ENCODE data around the gene LRP6.

The LRP6 gene

DNA sequence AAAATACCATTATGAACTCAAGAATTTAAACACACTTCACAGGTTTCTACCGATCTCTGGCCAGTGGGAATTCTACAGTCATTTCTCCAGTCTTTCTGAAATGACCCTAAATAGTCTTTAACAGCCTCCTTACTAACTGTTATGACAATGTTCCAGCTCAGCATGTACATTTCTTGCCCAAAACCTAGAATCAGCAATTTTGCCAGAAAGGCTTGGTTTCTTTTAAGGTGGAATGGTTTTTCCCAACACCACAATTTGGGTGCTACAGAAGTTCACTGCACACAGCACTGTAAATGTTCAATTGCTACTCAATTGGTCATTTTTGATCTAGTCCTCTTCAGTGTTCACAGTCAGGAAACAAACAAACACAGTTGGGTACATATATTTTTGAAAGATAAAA lies 69.7 kb downstream of the LRP6 start:
- TF ChIP-seq, protein P1, sequence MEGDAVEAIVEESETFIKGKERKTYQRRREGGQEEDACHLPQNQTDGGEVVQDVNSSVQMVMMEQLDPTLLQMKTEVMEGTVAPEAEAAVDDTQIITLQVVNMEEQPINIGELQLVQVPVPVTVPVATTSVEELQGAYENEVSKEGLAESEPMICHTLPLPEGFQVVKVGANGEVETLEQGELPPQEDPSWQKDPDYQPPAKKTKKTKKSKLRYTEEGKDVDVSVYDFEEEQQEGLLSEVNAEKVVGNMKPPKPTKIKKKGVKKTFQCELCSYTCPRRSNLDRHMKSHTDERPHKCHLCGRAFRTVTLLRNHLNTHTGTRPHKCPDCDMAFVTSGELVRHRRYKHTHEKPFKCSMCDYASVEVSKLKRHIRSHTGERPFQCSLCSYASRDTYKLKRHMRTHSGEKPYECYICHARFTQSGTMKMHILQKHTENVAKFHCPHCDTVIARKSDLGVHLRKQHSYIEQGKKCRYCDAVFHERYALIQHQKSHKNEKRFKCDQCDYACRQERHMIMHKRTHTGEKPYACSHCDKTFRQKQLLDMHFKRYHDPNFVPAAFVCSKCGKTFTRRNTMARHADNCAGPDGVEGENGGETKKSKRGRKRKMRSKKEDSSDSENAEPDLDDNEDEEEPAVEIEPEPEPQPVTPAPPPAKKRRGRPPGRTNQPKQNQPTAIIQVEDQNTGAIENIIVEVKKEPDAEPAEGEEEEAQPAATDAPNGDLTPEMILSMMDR (IDR thresholded peaks at IDR 0.05; ENCODE audit: insufficient read depth, low read depth, low read length, missing control alignments) = no peak
- no peak overlapping the region for H3K4me3 ChIP-seq (ENCODE audit: low read length)
- DNase-seq (ENCODE audit: low read depth) = no peak

DNA sequence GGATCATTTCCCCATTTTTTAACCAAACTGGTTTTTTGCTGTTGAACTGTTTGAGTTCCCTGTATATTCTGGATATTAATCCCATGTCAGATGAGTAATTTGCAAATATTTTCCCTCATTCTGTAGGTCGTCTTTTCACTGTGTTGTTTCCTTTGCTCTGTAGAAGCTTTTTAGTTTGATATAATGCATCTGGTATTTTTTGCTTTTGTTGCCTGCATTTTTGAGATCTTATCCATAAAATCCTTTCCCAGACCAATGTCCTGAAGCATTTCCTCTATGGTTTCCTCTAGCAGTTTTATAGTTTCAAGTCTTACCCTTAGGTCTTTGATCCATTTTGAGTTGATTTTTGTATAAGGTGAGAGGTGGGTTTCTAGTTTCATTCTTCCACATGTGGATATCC lies 71.3 kb downstream of the LRP6 start:
- TF ChIP-seq, protein P1 (IDR thresholded peaks at IDR 0.05; ENCODE audit: insufficient read depth, low read depth, low read length, missing control alignments) = no peak
- H3K4me3 ChIP-seq (ENCODE audit: low read length) = no peak overlapping the region
- no peak for DNase-seq (ENCODE audit: low read depth)

DNA sequence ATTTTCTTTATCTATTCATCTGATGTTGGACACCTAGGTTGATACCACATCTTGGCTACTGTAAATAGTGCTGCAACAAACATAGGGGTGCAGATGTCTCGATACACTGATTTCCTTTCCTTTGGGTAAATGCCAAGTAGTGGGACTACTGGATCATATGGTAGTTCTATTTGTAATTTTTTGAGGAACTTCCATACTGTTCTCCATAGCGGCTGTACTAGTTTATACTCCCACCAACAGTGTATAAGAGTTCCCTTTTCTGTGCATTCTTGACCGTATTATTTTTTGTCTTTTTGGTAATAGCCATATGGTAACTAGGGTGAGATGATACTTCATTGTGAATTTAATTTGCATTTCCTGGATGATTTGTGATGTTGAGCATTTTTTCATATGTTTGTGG lies 71.8 kb downstream of the LRP6 start:
- DNase-seq (ENCODE audit: low read depth) = no peak
- TF ChIP-seq, protein P1 (IDR thresholded peaks at IDR 0.05; ENCODE audit: insufficient read depth, low read depth, low read length, missing control alignments) = no peak
- H3K4me3 ChIP-seq (ENCODE audit: low read length) = no peak overlapping the region

DNA sequence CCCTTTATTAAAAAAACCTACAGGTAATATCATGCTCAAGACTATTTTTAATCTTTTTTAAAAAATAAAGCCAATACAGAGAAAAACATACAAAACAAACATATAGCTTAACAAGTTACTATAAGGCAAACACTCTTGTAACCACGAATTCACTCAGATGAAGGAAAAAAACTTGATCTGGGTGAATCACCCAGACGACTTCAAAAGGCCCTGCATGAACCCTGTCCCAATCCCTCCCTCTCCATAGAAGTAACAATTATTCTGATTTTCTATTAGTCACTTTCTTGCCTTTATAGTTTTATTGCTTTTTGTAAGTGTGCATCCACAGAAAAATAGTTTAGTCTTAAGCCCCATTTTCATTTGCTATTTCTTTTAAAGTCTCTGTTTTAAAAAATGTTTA lies 72.6 kb downstream of the LRP6 start:
- TF ChIP-seq, protein P1 (IDR thresholded peaks at IDR 0.05; ENCODE audit: insufficient read depth, low read depth, low read length, missing control alignments) = no peak
- no peak overlapping the region for H3K4me3 ChIP-seq (ENCODE audit: low read length)
- DNase-seq (ENCODE audit: low read depth) = peak; percentile 67

DNA sequence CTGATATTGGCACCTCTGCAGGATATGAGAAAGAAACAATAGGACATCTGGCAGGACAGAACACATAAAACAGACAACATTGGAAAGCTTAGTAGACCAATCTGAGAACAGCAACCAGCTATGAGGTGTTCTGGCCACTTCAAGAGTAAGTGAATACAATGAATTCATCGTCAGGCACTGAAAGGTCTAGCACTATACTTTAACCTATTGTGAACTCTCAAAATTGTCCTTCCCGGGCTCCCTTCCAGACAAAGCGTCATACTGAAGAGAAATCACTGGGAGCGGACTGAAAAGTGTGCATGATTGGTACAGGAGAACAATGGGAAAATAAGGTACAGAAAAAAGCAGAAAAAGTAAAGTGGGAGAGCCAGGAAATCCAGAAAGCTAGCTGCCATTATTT lies 75.8 kb downstream of the LRP6 start:
- no peak for DNase-seq (ENCODE audit: low read depth)
- TF ChIP-seq, protein P1 (IDR thresholded peaks at IDR 0.05; ENCODE audit: insufficient read depth, low read depth, low read length, missing control alignments) = no peak
- H3K4me3 ChIP-seq (ENCODE audit: low read length) = no peak overlapping the region

DNA sequence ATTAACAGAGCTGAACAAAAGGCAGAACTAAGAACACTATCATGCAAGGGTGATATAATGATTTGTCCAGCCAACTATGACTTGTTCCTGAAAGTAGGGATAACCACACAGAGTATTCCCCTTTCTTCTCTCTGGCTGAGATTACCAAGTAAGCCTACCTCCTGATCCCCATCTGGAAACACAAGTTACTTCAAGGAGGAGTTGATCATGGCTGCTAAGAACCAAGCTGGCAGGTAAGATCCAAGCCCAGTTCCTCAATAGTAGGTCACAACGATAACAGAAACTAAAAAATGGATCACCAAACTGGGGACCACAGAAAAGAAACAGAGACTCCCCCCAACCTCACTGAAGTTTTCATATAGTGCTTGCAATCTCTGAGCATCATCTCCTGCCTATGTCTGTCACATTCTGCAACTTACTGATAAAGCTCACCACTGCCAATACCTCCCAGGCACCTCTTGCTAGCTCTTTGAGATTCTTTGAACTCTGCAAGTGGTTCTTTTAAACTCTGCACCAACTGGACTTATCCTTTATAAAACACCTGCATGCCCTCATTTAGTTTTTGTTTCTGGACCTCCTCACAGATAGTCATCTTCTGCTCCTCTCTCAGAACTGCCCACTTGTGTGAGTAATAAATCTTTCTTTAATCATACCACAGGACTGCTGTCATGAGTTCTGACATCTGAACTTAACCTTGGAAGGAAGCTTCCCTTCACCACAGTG lies 76.6 kb downstream of the LRP6 start:
- no peak overlapping the region for H3K4me3 ChIP-seq (ENCODE audit: low read length)
- TF ChIP-seq, protein P1 (IDR thresholded peaks at IDR 0.05; ENCODE audit: insufficient read depth, low read depth, low read length, missing control alignments) = no peak
- DNase-seq (ENCODE audit: low read depth) = peak; percentile 9

DNA sequence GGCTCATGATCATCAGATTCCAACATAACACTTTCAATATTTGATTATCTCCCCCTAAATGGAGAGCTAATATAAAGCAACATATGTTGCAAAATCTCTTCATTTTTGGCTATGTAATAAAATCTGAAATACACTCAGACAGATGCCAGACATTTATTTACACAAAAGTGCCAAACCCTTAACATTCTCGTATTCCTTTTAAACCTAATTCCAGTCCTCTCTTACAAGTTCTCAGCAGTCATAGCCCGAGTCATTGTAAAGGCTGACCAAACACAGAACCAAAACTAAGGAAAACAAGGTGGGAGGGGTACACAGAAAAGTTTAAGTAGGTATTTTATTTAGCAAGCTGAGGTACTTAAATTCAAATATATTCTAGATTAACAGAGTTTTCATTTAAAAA lies 81.4 kb downstream of the LRP6 start:
- TF ChIP-seq, protein P1 (IDR thresholded peaks at IDR 0.05; ENCODE audit: insufficient read depth, low read depth, low read length, missing control alignments) = no peak
- DNase-seq (ENCODE audit: low read depth) = no peak
- H3K4me3 ChIP-seq (ENCODE audit: low read length) = no peak overlapping the region

Data from epithelial cell of esophagus (primary cell).